GM21381 (cell line): Measurements from ENCODE around the gene SLC26A5.
"Not testable (repeated sequence)": the region's sequence is repeated elsewhere in the genome, so short reads cannot be mapped to it uniquely, and the experiment has no call there.

Experiments used
- ATAC-seq: cut with Tn5 transposase; IDR thresholded peaks from one replicate; pipeline ENCODE4 v1.9.1; 2021; ENCODE audit warnings: mild to moderate bottlenecking, moderate library complexity; ENCODE audit not compliant: unreplicated experiment

Gene SLC26A5

DNA sequence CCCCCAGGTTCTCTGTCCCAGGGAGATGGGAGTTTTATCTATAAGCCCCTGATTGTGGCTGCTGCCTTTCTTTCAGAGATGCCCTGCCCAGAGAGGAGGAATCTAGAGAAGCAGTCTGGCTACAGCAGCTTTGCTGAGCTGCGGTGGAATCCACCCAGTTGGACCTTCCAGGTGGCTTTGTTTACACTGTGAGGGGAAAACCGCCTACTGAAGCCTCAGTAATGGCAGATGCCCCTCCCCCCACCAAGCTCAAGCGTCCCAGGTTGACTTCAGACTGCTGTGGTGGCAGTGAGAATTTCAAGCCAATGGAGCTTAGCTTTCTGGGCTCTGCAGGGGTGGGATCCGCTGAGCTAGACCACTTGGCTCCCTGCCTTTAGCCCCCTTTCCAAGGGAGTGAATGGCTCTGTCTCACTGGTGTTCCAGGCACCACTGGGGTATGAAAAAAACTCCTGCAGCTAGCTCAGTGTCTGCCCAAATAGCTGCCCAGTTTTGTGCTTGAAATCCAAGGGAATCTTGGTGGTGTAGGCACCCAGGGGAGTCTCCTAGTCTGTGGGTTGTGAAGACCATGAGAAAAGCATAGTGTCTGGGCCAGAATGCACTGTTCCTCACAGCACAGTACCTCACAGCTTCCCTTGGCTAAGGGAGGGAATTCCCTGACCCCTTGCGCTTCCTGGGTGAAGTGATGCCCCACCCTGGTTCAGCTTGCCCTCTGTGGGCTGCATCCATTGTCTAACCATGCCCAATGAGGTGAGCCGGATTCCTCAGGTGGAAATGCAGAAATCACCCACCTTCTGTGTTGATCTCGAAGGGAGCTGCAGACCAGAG is 40.0 kb downstream of the SLC26A5 start:
- not testable (repeated sequence) for ATAC-seq

DNA sequence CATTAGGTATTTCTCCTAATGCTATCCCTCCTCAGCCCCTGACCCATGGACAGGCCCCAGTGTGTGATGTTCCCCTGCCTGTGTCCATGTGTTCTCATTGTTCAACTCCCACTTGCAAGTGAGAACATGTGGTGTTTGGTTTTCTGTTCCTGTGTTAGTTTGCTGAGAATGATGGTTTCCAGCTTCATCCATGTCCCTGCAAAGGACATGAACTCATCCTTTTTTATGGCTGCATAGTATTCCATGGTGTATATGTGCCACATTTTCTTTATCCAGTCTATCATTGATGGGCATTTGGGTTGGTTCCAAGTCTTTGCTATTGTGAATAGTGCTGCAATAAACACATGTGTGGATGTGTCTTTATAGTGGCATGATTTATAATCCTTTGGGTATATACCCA is 46.3 kb downstream of the SLC26A5 start:
- ATAC-seq: not testable (repeated sequence)

GRCh38 chr7:103398483-103399127 is 47.4 kb downstream of the SLC26A5 start:
- ATAC-seq: no peak

GRCh38 chr7:103396471-103396870 is 49.5 kb downstream of the SLC26A5 start:
- ATAC-seq: no peak

GRCh38 chr7:103395071-103395470 is 50.9 kb downstream of the SLC26A5 start:
- ATAC-seq: no peak

GRCh38 chr7:103394566-103394965 is 51.4 kb downstream of the SLC26A5 start:
- no peak for ATAC-seq

DNA sequence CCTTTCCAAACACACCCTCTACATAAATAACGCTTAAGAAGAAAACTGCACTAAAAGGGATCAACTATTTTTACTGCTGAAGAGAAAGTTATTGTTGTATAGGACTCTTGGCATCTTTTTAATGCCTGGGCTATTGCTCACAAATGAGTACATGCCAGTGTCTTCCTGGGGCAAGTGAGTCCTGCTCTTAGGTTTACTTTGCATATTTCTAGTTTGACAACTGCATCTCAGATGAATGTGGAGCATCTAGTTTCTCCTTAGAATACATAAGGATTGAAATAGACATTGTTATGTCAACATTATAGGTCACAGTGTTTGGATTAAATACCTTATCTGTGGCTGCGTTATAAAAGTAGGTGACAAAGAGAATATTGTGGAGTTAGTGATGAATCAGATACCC is 54.0 kb downstream of the SLC26A5 start:
- ATAC-seq: no peak

GRCh38 chr7:103391150-103391549 is 54.9 kb downstream of the SLC26A5 start:
- ATAC-seq: no peak

DNA sequence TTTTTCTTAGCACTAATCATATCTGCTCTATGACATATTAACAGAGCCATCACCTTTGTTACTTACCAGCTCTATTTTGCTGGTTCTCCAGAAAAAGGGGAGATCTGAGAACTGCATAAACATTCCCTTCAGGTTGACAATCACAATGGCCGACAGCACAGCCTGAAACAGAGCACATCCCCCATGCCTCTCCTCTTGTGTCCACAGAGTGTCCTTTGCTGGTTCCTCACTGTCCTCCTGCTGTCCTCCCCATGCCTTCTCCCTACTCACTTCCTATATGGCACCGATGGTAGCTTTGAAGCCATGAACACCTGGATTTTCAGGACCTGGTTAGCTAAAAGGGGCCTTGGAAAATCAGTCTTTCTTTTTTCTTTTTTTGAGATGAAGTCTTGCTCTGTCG is 56.7 kb downstream of the SLC26A5 start:
- ATAC-seq: no peak

DNA sequence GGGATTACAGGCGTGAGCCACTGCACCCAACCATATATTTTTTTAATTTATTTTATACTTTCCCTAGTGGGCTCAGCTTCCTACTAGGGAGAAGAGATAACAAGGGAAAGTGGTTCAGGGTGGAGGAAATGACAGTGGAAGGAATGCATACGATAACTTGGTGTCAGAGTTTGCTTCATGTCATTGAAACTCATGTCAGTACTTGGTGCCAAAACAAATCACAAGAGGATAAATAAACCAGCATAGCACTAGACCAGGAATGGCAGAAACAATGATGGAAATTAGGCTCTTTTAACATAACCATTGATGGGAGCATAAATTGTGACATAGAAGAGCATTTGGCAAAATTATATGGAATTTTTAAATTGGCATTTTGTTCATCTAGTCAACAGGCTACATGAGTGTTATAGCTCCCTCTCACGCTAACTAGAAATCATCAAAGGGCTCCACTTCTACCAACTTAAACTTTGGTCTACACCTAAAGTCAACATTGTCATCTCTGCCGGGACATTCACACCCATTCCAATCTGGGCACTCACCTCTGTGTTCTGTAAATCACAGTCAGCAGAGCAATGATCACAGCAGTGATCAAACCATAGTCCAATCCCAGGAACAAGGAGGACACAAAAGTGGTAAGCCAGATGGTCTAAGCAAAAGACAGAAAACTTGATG is 57.4 kb downstream of the SLC26A5 start:
- no peak for ATAC-seq

GRCh38 chr7:103387242-103387641 is 58.8 kb downstream of the SLC26A5 start:
- ATAC-seq: no peak

GRCh38 chr7:103382032-103382402 is 64.0 kb downstream of the SLC26A5 start:
- no peak for ATAC-seq

GRCh38 chr7:103381280-103382031 is 64.6 kb downstream of the SLC26A5 start:
- ATAC-seq: no peak

DNA sequence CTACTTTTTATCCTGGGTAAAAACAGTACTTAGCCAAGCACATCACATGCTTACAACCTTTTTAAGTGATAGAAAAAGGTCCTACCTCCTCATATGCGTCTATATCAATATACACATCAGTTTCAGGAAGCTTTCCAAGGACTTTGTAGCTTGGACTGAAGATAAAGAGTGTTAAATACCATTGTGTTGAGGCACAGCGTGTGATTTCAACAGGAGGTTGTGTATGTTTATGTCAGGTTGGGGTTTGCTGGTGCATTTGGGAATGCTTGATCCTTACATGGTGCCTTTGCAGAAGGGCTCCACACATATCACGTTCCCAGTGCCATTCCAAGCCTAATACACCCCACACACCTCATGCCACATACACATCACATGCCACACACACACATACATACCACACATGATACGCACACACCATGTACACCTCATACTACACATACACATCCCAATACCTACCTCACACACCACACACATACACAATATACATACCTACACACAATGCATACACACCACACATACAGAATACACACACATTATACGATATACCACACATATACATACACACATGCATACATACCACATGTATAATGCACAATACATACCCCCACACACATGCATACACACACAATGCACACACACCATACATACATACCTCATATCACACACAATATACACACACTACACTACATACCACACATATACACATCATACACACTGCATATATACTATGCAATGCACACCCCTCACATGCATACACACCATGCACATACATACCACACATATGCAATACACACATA is 65.4 kb downstream of the SLC26A5 start:
- no peak for ATAC-seq

DNA sequence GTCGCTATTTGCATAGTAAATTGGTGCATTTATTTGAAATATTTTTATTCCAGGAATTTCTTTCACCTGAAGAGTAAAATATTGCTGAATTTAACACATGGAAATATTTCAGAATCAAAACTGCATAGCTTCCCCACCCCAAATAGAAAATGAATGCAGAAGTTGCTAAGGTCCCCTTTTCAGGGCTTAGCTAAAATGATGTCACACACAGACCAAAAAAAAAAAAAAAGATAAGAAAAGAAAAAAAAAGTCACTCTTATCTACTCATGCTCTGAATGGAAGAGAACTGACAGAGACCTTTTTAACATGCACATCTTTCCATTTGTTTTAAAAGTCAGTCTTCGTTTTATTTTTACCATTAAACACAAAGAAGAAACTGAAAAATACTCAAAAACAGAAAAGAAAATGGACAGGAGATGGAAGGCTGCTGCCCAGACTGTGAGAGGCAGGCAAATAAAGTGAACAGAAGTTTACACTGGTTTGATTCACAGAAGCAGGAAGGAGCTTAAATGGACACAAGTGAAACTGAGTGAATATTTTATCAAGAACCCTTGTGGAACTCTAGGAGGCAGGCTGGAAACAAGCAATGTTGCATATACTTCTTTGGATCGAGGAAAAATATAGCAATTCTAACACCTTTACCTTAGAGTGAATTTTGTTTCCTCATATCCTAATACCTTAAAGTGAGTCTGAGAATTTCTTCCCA is 66.6 kb downstream of the SLC26A5 start:
- no peak for ATAC-seq

DNA sequence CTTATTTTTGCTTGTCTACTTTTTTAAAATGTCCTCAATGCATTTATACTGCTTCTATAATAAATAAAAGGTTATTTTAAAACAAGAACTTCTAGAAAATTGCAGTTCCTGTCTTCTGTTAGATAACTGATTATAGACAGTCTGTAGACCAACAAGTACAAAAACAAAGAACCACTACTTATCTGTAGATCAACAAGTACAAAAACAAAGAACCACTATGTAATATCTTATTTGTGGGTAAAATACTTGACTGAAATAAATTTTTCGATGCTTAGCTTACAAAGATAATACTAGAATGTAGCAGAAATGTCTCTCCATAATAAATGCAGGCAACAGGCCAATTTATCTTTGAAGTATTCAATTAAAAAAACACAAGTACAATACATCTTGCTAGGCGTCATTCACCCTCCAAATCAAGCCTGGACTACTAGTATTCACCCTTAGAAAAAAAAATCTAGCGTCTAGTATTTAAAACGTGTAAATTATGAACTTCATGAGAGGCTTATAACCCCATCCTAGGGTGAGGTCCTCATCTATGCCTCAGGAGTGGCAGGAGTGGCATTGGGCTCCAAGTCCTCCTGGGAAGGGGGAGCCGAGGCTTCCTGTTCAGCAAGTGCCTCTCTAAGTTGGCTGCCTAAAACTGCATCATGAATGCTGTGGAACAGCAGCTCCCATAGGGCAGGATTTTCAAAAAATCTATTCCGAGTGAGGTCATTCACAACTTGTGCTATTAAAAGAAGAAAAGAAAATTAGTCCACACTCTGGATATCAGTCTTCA is 72.0 kb downstream of the SLC26A5 start:
- ATAC-seq: no peak

- ATAC-seq: no peak
Observed at GRCh38 chr7:103369432-103369831, 76.6 kb downstream of the SLC26A5 start.

DNA sequence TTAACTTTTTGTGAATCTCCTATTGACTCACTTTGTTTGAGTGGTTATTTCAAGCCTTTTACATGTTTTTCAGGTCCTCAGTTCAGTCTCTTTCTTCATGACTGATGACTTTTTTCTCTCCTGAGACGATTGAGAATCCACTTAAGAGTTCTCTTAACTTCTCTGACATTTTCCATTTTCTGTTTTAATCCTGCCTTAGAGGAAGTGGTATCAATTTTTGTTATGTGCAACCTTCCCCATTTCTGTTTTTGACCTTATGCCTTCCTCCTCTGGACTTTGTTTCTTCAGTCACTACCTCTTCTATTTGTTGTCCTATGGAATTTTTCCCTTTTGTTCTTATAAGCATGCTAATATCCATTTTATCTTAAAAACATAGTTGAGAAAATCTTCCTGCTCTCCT is 96.2 kb downstream of the SLC26A5 start:
- no peak for ATAC-seq

GRCh38 chr7:103348959-103349358 is 97.0 kb downstream of the SLC26A5 start:
- no peak for ATAC-seq
